CD4-positive, alpha-beta T cell treated with Interleukin-2 at 100 ng/mL for 4 hours (primary cell): Measurements from ENCODE around the gene EN1.

Experiments used
- DNase-seq: peaks from one replicate; pipeline ENCODE4 v3.0.0-alpha.2; 2020; ENCODE audit warnings: low spot score

The EN1 gene

GRCh38 chr2:118817469-118817868 is 30.0 kb downstream of the EN1 start:
- DNase-seq, result no peak

- DNase-seq, result no peak
Measured at GRCh38 chr2:118816669-118817068, 30.8 kb downstream of the EN1 start.

GRCh38 chr2:118815731-118816130 is 31.7 kb downstream of the EN1 start:
- no peak for DNase-seq

- no peak for DNase-seq
Measured at GRCh38 chr2:118815314-118815713, 32.1 kb downstream of the EN1 start.

GRCh38 chr2:118814368-118814767 is 33.1 kb downstream of the EN1 start:
- DNase-seq, result no peak

- no peak for DNase-seq
Measured at GRCh38 chr2:118813601-118814339, 33.7 kb downstream of the EN1 start.

GRCh38 chr2:118813111-118813510 is 34.3 kb downstream of the EN1 start:
- no peak for DNase-seq

- no peak for DNase-seq
Measured at GRCh38 chr2:118812552-118812951, 34.9 kb downstream of the EN1 start.

GRCh38 chr2:118811514-118812115 is 35.8 kb downstream of the EN1 start:
- no peak for DNase-seq

GRCh38 chr2:118810766-118811165 is 36.7 kb downstream of the EN1 start:
- no peak for DNase-seq

GRCh38 chr2:118808429-118808809 is 39.0 kb downstream of the EN1 start:
- DNase-seq, result no peak

- DNase-seq, result no peak
Measured at GRCh38 chr2:118807668-118808428, 39.6 kb downstream of the EN1 start.

GRCh38 chr2:118806797-118807667 is 40.4 kb downstream of the EN1 start:
- DNase-seq, result no peak

- DNase-seq, result no peak
Measured at GRCh38 chr2:118805064-118805690, 42.3 kb downstream of the EN1 start.

GRCh38 chr2:118803012-118803411 is 44.4 kb downstream of the EN1 start:
- no peak for DNase-seq

GRCh38 chr2:118801151-118801550 is 46.3 kb downstream of the EN1 start:
- no peak for DNase-seq

GRCh38 chr2:118800736-118801135 is 46.7 kb downstream of the EN1 start:
- no peak for DNase-seq

- DNase-seq, result no peak
Measured at GRCh38 chr2:118794546-118794945, 52.9 kb downstream of the EN1 start.
